GM19395 (cell line): ENCODE results near the gene TMEM184A.

ENCODE experiments used
- ATAC-seq: cut with Tn5 transposase; IDR thresholded peaks from one replicate; pipeline ENCODE4 v1.9.1; 2021; ENCODE audit warnings: mild to moderate bottlenecking, moderate library complexity; ENCODE audit not compliant: unreplicated experiment

Gene TMEM184A

DNA sequence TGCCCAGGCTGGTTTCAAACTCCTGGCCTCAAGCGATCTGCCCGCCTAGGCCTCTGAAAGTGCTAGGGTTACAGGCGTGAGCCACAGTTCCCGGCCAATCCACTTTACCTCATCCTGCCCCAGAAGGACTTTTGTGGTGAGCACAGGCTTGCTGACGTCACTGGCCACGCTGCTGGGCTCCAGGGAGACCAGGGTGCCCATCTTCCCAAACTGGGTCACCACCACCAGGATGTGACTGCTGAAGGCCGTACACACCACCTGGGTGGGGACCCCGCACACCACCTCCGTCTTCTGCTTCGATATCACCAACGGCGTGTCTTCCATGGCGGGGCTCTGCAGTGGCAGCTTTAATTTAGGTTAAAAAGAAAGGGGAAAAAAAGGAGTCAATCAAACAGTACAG, 13.0 kb upstream of the TMEM184A start:
- no peak for ATAC-seq

- ATAC-seq = no peak
Observed at GRCh38 chr7:1567896-1568510, 12.0 kb upstream of the TMEM184A start.

DNA sequence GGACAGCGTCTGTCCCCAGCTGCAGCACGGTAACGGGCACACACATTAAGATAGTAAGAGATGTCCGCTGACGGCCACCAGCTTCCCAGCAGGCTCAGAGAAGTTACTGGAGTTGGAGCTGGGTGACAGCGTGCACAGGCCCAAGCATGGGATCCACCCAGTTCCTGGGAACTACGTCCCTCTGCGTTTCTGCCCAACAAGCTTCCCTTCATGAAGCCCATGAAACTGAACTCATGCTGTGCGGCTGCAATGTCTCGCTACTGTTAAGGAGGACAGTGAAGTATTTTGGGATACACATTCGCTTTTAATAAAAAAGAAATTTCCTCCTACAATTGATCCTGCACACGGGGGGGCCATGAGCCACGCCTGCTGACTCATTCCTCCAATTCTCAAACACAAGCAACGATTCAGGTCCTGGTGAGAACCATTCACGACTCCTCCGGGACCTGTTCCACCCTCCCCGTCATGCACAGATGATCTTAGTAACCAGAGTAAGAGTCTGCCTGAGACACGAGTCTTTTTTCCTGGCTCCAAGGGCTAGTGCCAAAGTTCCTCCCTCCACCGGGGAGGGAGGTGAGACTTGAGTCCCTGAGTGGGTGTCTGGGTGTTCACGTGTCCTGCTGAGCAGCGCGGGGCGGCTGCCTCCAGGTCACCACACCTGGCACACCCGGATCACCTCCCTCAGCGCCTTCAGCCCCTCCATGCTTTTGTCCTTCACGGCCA, 11.2 kb upstream of the TMEM184A start:
- no peak for ATAC-seq

- no peak for ATAC-seq
Observed at GRCh38 chr7:1566687-1567048, 10.7 kb upstream of the TMEM184A start.

- ATAC-seq = no peak
Observed at GRCh38 chr7:1564603-1565022, 8.6 kb upstream of the TMEM184A start.

DNA sequence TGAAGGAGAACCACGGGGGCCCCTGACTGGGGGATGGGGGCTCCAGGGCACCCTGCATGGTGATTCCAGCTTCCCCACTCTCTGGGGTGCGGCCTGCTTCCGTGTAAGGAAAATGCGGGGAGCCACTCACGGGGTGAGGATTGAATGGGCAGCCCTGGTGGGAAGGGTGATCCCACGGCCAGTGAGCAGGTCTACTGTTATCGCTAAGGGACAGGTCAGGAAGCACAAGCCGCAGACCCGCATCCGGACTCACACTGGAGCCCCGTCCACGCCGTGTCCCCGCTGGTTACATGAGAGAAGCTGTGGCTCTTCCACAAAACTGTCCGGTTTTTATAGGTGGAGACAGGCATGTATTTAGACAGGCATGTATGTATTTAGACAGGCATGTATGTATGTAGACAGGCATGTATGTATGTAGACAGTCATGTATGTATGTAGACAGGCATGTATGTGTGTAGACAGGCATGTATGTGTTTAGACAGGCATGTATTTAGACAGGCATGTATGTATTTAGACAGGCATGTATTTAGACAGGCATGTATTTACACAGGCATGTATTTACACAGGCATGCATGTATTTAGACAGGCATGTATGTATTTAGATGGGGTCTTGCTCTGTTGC, 8.1 kb upstream of the TMEM184A start:
- no peak for ATAC-seq

DNA sequence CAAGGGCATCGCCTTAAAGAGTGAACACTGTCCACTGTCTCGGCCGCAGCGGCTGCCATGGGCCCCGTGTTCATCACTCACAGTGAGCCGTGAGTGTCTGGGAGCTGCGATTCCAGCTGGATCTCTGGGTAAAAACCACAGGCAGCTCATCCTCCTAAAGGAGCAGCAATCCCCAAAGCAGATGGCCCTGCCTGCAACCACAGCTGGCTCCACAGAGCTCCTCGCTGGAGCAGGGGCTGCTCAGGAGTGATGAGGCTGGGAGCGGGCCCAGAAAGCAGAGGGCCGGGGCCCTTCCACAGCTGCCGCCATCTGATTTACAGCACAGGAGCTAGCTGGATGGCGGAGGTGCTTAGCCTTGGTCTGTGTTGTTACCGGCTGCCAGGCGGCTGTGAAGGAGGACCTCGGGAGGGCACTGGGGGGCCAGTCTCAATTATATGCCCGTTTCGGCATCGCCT, 6.6 kb upstream of the TMEM184A start:
- ATAC-seq = no peak

DNA sequence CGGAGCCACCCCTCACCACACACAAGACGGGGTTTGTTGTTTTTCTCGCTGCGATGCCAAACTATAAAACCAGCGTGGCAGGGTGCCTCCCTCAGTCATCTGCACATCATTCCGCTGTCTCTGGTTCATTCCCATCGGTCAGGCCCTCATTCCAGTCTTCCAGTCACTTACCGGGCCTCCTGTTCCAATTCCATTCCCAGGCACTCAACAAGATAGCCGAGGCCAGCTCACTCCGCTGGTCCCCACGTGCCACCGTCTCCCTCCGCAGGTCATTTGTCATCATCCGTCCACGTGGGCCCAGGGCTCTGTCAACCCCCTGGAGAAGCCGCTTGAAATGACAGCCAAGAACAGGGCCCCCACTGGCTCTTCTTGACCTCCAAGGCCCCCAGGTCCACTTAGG, 6.1 kb upstream of the TMEM184A start:
- ATAC-seq = no peak

GRCh38 chr7:1561036-1561940, 5.3 kb upstream of the TMEM184A start:
- ATAC-seq = no peak

DNA sequence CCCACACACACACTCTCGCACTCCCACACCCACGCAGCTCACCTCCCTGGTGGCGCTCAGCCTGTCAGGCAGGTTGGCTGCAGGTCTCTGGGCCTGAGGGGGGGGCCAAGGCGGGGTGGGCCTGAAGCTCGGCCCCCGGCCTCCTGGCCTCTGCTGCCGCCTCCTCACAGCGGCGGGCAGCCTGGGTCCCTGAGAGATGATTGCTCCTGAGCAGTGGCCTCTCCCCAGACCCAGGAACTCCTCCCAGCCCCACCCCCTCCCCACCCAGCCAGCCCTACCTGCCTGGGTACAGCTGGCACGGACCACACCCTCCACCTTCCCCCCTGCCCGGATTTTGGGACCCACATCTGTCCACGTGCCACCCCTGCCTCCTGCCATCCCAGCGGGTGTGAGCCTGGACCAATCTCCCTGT, 4.6 kb upstream of the TMEM184A start:
- ATAC-seq = no peak

DNA sequence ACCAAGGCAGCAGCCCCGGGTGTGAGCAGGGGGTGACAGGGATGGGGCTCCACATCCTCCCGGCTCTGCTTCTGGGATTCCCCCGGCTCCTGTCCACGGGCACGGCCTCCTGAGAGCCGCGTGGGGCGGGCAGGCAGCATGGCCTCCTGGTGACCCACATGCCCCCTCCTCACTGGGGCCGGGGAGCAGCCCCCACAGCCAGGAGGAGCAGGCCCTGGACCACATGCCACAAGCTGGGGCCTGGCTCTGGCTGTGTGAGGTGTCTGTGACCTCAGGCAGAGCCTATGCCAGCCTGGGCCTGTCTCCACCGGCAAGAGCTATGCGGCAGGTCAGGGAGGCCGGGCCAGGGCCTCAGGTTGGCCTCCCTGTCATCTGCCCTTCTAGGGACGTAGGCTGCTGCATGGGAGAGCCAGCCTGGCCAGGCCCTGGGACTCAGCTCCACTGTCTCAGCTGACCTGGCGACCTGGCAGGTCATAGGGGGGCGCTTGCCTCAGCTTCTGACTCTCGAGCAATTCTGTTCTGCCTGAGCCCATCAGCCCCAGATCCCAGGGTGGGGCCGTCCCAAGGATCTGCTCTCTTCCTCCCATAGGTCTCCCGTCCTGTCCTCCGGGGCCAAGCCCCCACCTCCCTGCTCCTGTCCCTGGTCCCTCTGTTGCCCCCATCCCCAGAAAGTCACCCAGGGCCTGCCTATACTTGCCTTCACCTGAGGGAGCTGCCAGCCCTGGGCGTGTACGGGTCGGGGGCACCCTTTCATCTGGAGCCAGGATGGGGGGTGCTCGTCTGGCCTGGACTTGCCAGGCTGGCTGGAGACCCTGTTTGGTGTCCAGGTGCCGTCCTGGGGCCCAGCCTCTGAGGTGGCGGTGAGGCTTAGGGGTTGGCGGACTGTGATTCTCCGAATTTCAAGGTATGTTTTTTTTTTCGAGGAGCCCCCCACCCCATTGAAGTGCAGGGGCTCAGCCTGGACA, 3.9 kb upstream of the TMEM184A start:
- ATAC-seq = no peak

DNA sequence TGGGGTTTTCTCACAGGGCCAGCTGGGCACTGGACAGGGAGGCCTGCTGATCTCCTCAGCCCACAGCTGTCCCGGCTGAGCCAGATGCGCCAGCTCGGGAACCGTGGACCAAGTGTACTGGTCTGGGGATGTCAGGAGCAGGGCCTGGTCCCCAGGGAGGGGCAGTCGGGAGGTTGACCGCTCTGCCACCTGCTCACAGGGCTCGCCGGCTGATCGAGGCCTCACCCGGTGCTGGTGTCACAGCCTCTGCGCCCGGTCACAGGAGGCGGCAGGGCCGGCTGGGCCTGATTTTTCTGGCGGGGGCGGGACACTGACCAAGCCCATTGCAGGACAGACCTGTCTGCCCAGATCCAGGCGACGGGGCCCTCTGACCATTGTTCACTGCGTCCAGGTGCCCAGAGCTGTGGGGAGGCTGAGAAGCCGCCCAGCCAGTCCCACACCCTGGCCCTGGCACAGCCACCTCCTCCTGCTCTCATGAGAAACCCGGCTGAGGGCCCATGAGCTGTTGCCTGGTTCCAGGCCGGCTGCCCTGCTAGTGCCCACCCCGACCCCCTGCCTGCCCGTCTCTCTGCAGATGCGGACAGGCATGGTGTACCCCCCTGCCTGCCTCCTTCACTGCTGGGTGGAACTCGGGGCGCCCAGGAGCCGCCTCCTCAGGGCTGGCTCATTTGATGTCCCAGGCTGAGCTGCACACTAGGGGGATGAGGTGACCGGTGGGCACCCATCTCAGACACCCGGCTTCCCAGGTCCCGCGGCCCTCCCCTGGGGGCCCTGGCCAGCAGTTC, 3.0 kb upstream of the TMEM184A start:
- no peak for ATAC-seq

GRCh38 chr7:1558181-1558811, 2.3 kb upstream of the TMEM184A start:
- no peak for ATAC-seq

DNA sequence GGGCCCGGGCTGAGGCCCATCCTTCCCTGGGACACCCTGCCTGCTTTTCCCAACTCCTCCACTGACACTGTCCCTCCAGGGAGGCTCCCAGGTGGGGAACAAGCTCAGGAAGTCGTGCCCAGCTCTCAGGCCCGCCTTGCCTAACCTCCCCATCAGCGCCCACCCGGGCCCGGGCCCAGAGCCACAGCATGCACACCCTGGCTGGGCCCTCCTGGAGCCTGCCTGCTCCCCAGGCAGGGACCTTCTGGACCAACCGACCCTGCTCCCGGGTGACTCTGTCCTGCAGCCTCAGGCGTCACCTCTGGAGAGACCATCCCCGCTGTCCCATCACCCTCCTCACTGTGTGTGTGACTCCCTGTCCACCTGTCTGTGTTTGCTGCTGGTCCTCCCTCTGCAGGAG, 1.8 kb upstream of the TMEM184A start:
- no peak for ATAC-seq

- no peak for ATAC-seq
Observed at GRCh38 chr7:1557006-1557405, 1.0 kb upstream of the TMEM184A start.

DNA sequence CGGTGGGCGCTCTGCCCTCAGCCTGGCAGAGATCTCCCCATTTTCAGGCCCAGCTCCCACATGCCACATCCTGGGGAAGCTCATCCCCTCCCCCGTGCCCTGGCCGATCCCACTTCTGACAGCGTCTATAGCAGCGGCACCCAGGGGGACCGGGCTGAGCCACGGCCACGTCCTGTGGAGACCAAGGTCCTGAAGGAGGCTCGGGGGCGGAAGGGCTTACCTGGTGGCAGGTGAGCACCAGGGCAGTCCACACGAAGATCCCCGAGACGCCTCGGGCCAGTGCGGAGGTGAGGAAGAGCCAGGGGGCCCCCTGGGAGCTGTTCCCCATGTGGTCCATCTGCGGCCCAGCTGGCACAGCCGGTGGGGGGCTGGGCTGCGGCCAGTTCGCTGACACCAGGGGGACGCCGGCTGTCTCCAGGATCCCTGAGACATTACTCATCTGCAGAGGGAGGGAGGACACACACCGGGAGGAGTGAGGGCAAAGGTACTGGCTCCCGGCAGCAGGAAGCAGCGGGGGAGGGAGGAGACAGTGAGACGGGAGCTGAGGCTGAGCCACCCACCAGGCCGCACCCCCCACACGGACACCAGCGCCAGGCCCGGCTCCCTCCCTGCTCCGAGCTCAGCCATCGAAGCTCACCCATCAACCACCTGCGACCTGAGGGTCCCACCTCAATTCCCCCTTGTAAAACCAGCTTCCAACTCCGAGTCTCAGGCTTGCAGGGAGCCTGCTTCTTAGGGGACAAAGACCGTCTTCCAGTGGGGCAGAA, 776 bp downstream of the TMEM184A start:
- no peak for ATAC-seq

DNA sequence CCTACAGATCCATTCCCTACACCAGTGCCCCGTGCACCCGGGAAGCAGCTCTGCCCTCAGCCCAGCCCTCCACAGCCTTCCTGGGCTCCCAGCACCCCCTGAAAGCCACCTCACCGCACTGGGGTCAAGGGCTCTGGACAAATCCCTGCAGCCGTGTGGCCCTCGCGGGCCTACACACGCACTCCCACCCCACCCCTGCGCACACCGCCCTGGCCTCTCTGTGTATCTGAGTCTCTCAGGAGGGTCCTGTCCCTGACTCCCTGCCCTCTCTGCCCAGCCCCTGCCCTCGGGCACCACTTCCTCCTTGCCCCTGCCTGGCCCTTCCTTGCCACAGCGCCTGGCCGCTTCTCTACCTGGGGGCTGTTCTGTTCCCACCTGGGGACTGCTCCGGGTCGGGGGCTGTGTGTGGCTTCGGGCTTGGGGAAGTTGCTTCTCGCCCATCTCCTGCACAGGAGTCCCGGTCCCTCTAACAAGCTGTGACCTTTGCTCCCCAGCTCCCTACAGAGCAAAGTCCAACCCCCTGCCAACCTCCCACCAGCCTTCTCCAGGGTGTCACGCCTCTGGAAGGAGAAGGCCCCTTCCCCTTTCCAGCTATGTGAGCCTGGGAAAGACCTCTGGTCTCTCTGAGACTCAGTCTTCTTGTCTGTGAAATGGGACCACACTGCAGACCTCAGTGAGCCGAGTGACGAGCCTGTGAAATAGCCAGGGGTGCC, 1.5 kb downstream of the TMEM184A start:
- ATAC-seq = no peak
